GM06990 (cell line): ENCODE data around the gene CASQ1.

Source experiments
- DNase-seq: peaks from one replicate; pipeline ENCODE4 v3.0.0-alpha.2; 2011; ENCODE audit not compliant: insufficient read length; ENCODE audit errors: extremely low read depth
- H3K27me3 ChIP-seq: replicated peaks from 2 replicates; pipeline ENCODE4 v1.6.0; 2011; ENCODE audit warnings: low read length; ENCODE audit not compliant: control insufficient read depth, insufficient read depth
- H3K36me3 ChIP-seq: 2 replicates; pipeline ENCODE4 v1.5.1; 2011; ENCODE audit warnings: low read length; ENCODE audit not compliant: control insufficient read depth, insufficient read depth
- H3K4me3 ChIP-seq: replicated peaks from 2 replicates; pipeline ENCODE4 v1.5.1; 2011; ENCODE audit warnings: low read depth, mild to moderate bottlenecking, control low read depth, low read length
- TF ChIP-seq, protein P1 (sequence below): IDR thresholded peaks from 2 replicates; pipeline ENCODE4 v1.5.1; 2011; ENCODE audit warnings: low read length, control low read depth, mild to moderate bottlenecking, inconsistent platforms; ENCODE audit not compliant: insufficient read depth, poor library complexity, severe bottlenecking

Gene CASQ1

DNA sequence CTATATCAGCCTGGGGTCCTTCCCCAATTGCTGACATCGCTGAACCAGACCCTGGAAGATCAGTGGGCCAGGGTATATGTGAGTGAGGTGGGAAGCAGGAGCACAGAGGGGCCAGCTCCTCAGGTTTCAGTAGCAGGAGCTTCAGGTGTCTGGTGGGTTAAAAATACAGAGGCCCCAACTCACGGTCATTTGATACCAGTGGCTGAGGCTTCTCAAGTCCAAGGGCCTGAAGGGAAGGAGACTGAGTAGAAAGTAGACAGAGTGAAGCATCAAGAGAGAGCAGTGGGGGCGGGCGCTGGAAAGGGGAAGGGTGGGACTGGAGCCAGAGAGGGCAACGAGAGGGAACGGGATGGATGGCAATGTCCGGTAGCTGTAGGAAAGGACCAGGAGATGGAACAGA, 2.0 kb upstream of the CASQ1 start:
- DNase-seq: no peak
- H3K4me3 ChIP-seq: no peak overlapping the region
- H3K27me3 ChIP-seq: no peaks in the 10 kb centered on the region
- TF ChIP-seq, protein P1, sequence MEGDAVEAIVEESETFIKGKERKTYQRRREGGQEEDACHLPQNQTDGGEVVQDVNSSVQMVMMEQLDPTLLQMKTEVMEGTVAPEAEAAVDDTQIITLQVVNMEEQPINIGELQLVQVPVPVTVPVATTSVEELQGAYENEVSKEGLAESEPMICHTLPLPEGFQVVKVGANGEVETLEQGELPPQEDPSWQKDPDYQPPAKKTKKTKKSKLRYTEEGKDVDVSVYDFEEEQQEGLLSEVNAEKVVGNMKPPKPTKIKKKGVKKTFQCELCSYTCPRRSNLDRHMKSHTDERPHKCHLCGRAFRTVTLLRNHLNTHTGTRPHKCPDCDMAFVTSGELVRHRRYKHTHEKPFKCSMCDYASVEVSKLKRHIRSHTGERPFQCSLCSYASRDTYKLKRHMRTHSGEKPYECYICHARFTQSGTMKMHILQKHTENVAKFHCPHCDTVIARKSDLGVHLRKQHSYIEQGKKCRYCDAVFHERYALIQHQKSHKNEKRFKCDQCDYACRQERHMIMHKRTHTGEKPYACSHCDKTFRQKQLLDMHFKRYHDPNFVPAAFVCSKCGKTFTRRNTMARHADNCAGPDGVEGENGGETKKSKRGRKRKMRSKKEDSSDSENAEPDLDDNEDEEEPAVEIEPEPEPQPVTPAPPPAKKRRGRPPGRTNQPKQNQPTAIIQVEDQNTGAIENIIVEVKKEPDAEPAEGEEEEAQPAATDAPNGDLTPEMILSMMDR: no peak
- no peaks in the 10 kb centered on the region for H3K36me3 ChIP-seq

GRCh38 chr1:160191756-160192155, 1.4 kb downstream of the CASQ1 start:
- Histone ChIP-seq H3K4me3 (no peak overlapping the region), H3K36me3 (no peaks in the 10 kb centered on the region), H3K27me3 (no peaks in the 10 kb centered on the region)
- TF ChIP-seq, protein P1: no peak
- no peak for DNase-seq

DNA sequence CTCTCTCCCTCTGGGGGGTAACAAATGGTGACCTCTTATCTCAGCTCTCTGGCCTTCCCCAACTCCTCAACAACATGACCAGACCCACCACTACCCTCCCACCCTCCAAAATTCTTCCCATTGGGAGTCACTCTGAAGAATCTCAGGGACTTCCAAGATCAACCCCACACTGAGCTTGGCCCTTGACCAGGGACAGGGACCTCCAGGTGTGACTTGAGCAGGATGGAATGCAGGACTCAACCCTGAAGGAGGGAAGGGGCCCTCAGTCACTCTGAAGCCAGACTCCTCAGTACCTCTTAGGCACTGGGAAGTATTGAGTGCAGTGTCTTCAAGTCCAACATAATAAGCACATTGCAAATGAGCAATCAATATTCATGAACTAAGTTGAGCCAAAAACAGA, 1.9 kb downstream of the CASQ1 start:
- no peak for DNase-seq
- no peaks in the 10 kb centered on the region for H3K27me3 ChIP-seq
- TF ChIP-seq, protein P1: no peak
- no peak overlapping the region for H3K4me3 ChIP-seq
- no peaks in the 10 kb centered on the region for H3K36me3 ChIP-seq

- Histone ChIP-seq H3K27me3 (no peaks in the 10 kb centered on the region), H3K4me3 (no peak overlapping the region), H3K36me3 (no peaks in the 10 kb centered on the region)
- peak; percentile 62 for DNase-seq
- TF ChIP-seq, protein P1: peak; percentile 93
Observed at GRCh38 chr1:160193091-160193819, 2.9 kb downstream of the CASQ1 start.

DNA sequence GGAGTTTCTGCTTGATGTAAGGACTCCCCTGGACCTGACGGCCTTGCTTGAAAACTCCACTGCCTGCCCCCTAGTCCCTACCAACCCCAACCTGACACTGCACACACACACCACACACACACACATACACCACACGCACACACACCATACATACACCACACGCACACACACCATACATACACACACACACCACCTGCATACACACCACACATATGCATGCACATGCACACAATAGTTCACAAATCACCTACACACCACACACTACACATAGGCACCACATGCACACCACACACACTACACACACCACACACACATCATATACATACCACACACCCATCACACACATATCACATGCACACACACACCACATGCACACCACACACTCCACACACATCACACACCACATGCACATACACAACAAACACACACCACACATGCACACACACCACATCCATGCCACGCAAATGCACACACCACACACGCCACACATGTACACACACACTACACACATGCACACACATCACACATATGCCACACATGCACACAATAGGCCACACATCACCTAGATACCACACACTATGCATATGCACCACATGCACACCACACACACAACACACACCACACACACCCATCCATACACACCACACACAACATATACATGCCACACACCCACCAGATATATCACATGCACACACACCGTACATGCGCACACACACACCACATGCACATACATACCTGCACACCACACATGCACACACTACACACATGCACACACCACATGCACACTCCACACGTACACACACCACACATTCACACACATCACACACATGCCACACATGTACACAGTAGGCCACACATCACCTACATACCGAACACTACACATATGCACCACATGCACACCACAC, 3.7 kb downstream of the CASQ1 start:
- Histone ChIP-seq H3K4me3 (no peak overlapping the region), H3K27me3 (no peaks in the 10 kb centered on the region), H3K36me3 (no peaks in the 10 kb centered on the region)
- TF ChIP-seq, protein P1: no peak
- no peak for DNase-seq
